HG02759 (cell line): ENCODE results near the gene CCR5AS.
"Not testable (repeated sequence)": the region's sequence is repeated elsewhere in the genome, so short reads cannot be mapped to it uniquely, and the experiment has no call there.

ENCODE experiments used
- ATAC-seq: cut with Tn5 transposase; IDR thresholded peaks from one replicate; pipeline ENCODE4 v1.9.1; 2021; ENCODE audit warnings: mild to moderate bottlenecking, moderate library complexity; ENCODE audit not compliant: unreplicated experiment

Gene CCR5AS

GRCh38 chr3:46359733-46360493 is 47.0 kb downstream of the CCR5AS start:
- no peak for ATAC-seq

GRCh38 chr3:46358466-46358865 is 48.4 kb downstream of the CCR5AS start:
- ATAC-seq = no peak

GRCh38 chr3:46356909-46357308 is 50.0 kb downstream of the CCR5AS start:
- no peak for ATAC-seq

- ATAC-seq = no peak
These were observed 50.6 kb downstream of the CCR5AS start for GRCh38 chr3:46356276-46356675.

GRCh38 chr3:46354984-46355383 is 51.9 kb downstream of the CCR5AS start:
- ATAC-seq = no peak

GRCh38 chr3:46354478-46354877 is 52.4 kb downstream of the CCR5AS start:
- no peak for ATAC-seq

GRCh38 chr3:46353647-46354410 is 53.0 kb downstream of the CCR5AS start, which contains the start of gene CCR2:
TSS of gene CCR2 (plus strand) at chr3:46354111. CDS start at chr3:46357528, 3,417 bp downstream.
- ATAC-seq = no peak

- ATAC-seq = no peak
These were observed 53.8 kb downstream of the CCR5AS start for GRCh38 chr3:46353090-46353489.

GRCh38 chr3:46351646-46352045 is 55.2 kb downstream of the CCR5AS start:
- no peak for ATAC-seq

- ATAC-seq = no peak
These were observed 56.7 kb downstream of the CCR5AS start for GRCh38 chr3:46350262-46350565.

GRCh38 chr3:46349484-46350261 is 57.2 kb downstream of the CCR5AS start:
- ATAC-seq = no peak

- ATAC-seq = no peak
These were observed 57.9 kb downstream of the CCR5AS start for GRCh38 chr3:46348823-46349482.

- no peak for ATAC-seq
These were observed 62.4 kb downstream of the CCR5AS start for GRCh38 chr3:46344476-46344875.

- ATAC-seq = no peak
These were observed 68.0 kb downstream of the CCR5AS start for GRCh38 chr3:46338840-46339239.

- no peak for ATAC-seq
These were observed 69.0 kb downstream of the CCR5AS start for GRCh38 chr3:46337911-46338310.

- ATAC-seq = no peak
These were observed 71.3 kb downstream of the CCR5AS start for GRCh38 chr3:46335541-46335940.

GRCh38 chr3:46334741-46335478 is 72.0 kb downstream of the CCR5AS start:
- ATAC-seq = no peak

- not testable (repeated sequence) for ATAC-seq
These were observed 76.2 kb downstream of the CCR5AS start for GRCh38 chr3:46330676-46331075.

- no peak for ATAC-seq
These were observed 81.1 kb downstream of the CCR5AS start for GRCh38 chr3:46325645-46326300.

- no peak for ATAC-seq
These were observed 82.8 kb downstream of the CCR5AS start for GRCh38 chr3:46324036-46324435.
